Measurements from ENCODE around the gene MRPL39.

DNA sequence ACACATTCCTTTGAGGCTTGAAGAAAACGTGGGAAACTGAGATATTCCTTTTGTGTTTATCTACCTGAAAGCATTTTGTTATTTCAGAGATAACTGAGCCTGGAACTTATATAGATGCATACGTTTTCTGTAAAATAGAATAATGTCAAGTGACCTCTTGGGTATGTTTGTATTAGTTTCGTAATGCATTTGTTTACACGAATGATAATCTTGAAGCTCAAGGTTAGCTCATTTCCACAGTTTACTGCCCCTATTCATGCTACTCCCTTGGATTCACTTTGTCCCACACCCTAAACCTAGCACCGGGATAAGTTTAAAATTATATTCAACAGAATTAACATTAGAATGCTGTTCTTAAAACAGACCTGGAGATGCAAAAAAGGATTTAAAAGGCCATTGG, 54.4 kb downstream of the MRPL39 start:
- TF ChIP-seq POLR2AphosphoS5 (IDR thresholded peaks at IDR 0.05; ENCODE audit: insufficient read depth, low read depth, low read length) = no peak
- TF ChIP-seq, protein P1, sequence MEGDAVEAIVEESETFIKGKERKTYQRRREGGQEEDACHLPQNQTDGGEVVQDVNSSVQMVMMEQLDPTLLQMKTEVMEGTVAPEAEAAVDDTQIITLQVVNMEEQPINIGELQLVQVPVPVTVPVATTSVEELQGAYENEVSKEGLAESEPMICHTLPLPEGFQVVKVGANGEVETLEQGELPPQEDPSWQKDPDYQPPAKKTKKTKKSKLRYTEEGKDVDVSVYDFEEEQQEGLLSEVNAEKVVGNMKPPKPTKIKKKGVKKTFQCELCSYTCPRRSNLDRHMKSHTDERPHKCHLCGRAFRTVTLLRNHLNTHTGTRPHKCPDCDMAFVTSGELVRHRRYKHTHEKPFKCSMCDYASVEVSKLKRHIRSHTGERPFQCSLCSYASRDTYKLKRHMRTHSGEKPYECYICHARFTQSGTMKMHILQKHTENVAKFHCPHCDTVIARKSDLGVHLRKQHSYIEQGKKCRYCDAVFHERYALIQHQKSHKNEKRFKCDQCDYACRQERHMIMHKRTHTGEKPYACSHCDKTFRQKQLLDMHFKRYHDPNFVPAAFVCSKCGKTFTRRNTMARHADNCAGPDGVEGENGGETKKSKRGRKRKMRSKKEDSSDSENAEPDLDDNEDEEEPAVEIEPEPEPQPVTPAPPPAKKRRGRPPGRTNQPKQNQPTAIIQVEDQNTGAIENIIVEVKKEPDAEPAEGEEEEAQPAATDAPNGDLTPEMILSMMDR (IDR thresholded peaks at IDR 0.05; ENCODE audit: extremely low read depth in 1 of 2, insufficient read depth in 1 of 2, low read depth in 1 of 2, low read length in 2 of 2) = no peak

Measured in endothelial cell of umbilical vein (primary cell).